SK-N-SH (cell line): Measurements from ENCODE around the gene TMEM161A.
"Not testable (repeated sequence)": the region's sequence is repeated elsewhere in the genome, so short reads cannot be mapped to it uniquely, and the experiment has no call there.

Experiments used
- EP300 ChIP-seq, 2 experiments: IDR thresholded peaks; 2 replicates each; pipeline versions ENCODE4 v1.4.0 to v1.6.1; 2012; ENCODE audit warnings: borderline replicate concordance in 1 of 2, low read depth in 1 of 2, low read length in 1 of 2
- GABPA ChIP-seq: IDR thresholded peaks from 2 replicates; pipeline ENCODE4 v1.4.0; 2012; ENCODE audit warnings: low read depth, mild to moderate bottlenecking
- GATA2 ChIP-seq: sonication (generic); formaldehyde crosslinking; IDR thresholded peaks from 2 replicates; pipeline ENCODE4 v1.5.0; 2020; ENCODE audit warnings: mild to moderate bottlenecking, missing genetic modification reagents
- MXI1 ChIP-seq: IDR thresholded peaks from 2 replicates; pipeline ENCODE4 v1.6.1; 2012; ENCODE audit warnings: mild to moderate bottlenecking, low read depth, low read length, improper control_type of control experiment
- POLR2AphosphoS5 ChIP-seq: IDR thresholded peaks from 2 replicates; pipeline ENCODE4 v1.6.1; 2012; ENCODE audit warnings: low read depth, low read length
- RAD21 ChIP-seq: IDR thresholded peaks from 2 replicates; pipeline ENCODE4 v1.6.1; 2012; ENCODE audit warnings: mild to moderate bottlenecking, low read length
- RCOR1 ChIP-seq: fragments of 150-350 bp; IDR thresholded peaks from 2 replicates; pipeline ENCODE4 v1.6.1; 2017; ENCODE audit warnings: antibody characterized with exemption, low read length
- RXRA ChIP-seq: IDR thresholded peaks from 2 replicates; pipeline ENCODE4 v1.4.0; 2012; ENCODE audit warnings: low read depth, mild to moderate bottlenecking, borderline replicate concordance
- TF ChIP-seq, protein P1 (sequence below): fragments of 200-600 bp; sonication (generic); IDR thresholded peaks from 2 replicates; pipeline ENCODE4 v1.6.1; 2017; ENCODE audit warnings: antibody characterized with exemption, mild to moderate bottlenecking, moderate library complexity
- TF ChIP-seq, protein P2 (sequence below): IDR thresholded peaks from 2 replicates; pipeline ENCODE4 v1.6.1; 2012; ENCODE audit warnings: mild to moderate bottlenecking, low read depth, low read length, moderate library complexity

DNA sequence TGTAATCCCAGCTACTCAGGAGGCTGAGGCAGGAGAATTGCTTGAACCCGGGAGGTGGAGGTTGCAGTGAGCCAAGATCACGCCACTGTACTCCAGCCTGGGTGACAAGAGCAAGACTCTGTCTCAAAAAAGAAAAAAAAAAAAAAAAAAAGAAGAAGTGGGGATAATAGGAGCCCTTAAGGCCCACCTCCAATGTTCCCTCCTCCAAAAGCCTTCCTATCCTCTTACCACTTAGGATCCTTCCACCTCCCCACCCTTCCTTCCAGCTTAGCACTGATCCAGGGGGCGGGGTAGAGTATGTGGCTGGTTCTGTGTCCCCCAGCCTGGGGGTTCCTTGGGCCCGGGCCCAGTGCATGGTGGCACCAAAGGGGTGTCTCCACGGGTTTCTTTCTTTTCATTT, 35.0 kb upstream of the TMEM161A start:
- TF ChIP-seq, protein P1, sequence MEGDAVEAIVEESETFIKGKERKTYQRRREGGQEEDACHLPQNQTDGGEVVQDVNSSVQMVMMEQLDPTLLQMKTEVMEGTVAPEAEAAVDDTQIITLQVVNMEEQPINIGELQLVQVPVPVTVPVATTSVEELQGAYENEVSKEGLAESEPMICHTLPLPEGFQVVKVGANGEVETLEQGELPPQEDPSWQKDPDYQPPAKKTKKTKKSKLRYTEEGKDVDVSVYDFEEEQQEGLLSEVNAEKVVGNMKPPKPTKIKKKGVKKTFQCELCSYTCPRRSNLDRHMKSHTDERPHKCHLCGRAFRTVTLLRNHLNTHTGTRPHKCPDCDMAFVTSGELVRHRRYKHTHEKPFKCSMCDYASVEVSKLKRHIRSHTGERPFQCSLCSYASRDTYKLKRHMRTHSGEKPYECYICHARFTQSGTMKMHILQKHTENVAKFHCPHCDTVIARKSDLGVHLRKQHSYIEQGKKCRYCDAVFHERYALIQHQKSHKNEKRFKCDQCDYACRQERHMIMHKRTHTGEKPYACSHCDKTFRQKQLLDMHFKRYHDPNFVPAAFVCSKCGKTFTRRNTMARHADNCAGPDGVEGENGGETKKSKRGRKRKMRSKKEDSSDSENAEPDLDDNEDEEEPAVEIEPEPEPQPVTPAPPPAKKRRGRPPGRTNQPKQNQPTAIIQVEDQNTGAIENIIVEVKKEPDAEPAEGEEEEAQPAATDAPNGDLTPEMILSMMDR = not testable (repeated sequence)
- TF ChIP-seq RCOR1; MXI1; EP300 (IDR thresholded peaks at IDR 0.05; ENCODE audit: borderline replicate concordance in 1 of 2, low read depth in 1 of 2, low read length in 1 of 2); POLR2AphosphoS5; RAD21; GATA2 (CRISPR knock-in tag); GABPA; RXRA: not testable (repeated sequence)
- TF ChIP-seq, protein P2, sequence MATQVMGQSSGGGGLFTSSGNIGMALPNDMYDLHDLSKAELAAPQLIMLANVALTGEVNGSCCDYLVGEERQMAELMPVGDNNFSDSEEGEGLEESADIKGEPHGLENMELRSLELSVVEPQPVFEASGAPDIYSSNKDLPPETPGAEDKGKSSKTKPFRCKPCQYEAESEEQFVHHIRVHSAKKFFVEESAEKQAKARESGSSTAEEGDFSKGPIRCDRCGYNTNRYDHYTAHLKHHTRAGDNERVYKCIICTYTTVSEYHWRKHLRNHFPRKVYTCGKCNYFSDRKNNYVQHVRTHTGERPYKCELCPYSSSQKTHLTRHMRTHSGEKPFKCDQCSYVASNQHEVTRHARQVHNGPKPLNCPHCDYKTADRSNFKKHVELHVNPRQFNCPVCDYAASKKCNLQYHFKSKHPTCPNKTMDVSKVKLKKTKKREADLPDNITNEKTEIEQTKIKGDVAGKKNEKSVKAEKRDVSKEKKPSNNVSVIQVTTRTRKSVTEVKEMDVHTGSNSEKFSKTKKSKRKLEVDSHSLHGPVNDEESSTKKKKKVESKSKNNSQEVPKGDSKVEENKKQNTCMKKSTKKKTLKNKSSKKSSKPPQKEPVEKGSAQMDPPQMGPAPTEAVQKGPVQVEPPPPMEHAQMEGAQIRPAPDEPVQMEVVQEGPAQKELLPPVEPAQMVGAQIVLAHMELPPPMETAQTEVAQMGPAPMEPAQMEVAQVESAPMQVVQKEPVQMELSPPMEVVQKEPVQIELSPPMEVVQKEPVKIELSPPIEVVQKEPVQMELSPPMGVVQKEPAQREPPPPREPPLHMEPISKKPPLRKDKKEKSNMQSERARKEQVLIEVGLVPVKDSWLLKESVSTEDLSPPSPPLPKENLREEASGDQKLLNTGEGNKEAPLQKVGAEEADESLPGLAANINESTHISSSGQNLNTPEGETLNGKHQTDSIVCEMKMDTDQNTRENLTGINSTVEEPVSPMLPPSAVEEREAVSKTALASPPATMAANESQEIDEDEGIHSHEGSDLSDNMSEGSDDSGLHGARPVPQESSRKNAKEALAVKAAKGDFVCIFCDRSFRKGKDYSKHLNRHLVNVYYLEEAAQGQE = not testable (repeated sequence)
